ENCODE results near the gene GNAI1. TPM values are rescaled to one million over a fixed set of nuclear protein-coding genes. Genes with fewer than 3 reads are reported as not detected.

Gene GNAI1
- total RNA-seq, 1 experiment from 2014 or later = 8.8 TPM

GRCh38 chr7:80183900-80184685 lies 49.5 kb downstream of the GNAI1 start:
- Histone ChIP-seq H3K4me3 (no peak overlapping the region), H3K9me3 (no peaks in the 10 kb centered on the region), H3K27me3 (no peaks in the 10 kb centered on the region), H3K36me3 (no peaks in the 10 kb centered on the region)
- DNase-seq = no peak

- Histone ChIP-seq H3K36me3 (no peaks in the 10 kb centered on the region), H3K9me3 (no peaks in the 10 kb centered on the region), H3K4me3 (no peak overlapping the region), H3K27me3 (no peaks in the 10 kb centered on the region)
- DNase-seq = no peak
These were observed 50.1 kb downstream of the GNAI1 start for GRCh38 chr7:80184693-80185092.

- no peak for DNase-seq
- H3K27me3 ChIP-seq = no peaks in the 10 kb centered on the region
- no peaks in the 10 kb centered on the region for H3K9me3 ChIP-seq
- H3K36me3 ChIP-seq = no peaks in the 10 kb centered on the region
- H3K4me3 ChIP-seq = no peak overlapping the region
These were observed 50.9 kb downstream of the GNAI1 start for GRCh38 chr7:80185571-80185970.

- no peak for DNase-seq
- Histone ChIP-seq H3K36me3 (no peaks in the 10 kb centered on the region), H3K4me3 (no peak overlapping the region), H3K27me3 (no peaks in the 10 kb centered on the region), H3K9me3 (no peaks in the 10 kb centered on the region)
These were observed 52.1 kb downstream of the GNAI1 start for GRCh38 chr7:80186721-80187120.

GRCh38 chr7:80187279-80187678 lies 52.6 kb downstream of the GNAI1 start:
- H3K9me3 ChIP-seq = no peaks in the 10 kb centered on the region
- DNase-seq = no peak

GRCh38 chr7:80187727-80188126 lies 53.1 kb downstream of the GNAI1 start:
- no peaks in the 10 kb centered on the region for H3K27me3 ChIP-seq
- no peak for DNase-seq
- H3K9me3 ChIP-seq = no peaks in the 10 kb centered on the region
- no peaks in the 10 kb centered on the region for H3K36me3 ChIP-seq
- H3K4me3 ChIP-seq = no peak overlapping the region

More at GRCh38 chr7:80187279-80187678, 52.6 kb downstream of the GNAI1 start:
- H3K4me3 ChIP-seq = no peak overlapping the region
- no peaks in the 10 kb centered on the region for H3K27me3 ChIP-seq
- no peaks in the 10 kb centered on the region for H3K36me3 ChIP-seq

GRCh38 chr7:80189638-80190037 lies 55.0 kb downstream of the GNAI1 start:
- Histone ChIP-seq H3K4me3 (no peak overlapping the region), H3K36me3 (no peaks in the 10 kb centered on the region), H3K27me3 (no peaks in the 10 kb centered on the region), H3K9me3 (no peaks in the 10 kb centered on the region)
- DNase-seq = no peak

- no peaks in the 10 kb centered on the region for H3K36me3 ChIP-seq
- DNase-seq = no peak
- H3K9me3 ChIP-seq = no peaks in the 10 kb centered on the region
These were observed 63.0 kb downstream of the GNAI1 start for GRCh38 chr7:80197627-80198026.

GRCh38 chr7:80199051-80199450 lies 64.4 kb downstream of the GNAI1 start:
- no peak for DNase-seq
- Histone ChIP-seq H3K4me3 (no peak overlapping the region), H3K9me3 (no peaks in the 10 kb centered on the region), H3K36me3 (no peaks in the 10 kb centered on the region), H3K27me3 (no peaks in the 10 kb centered on the region)

More at GRCh38 chr7:80197627-80198026, 63.0 kb downstream of the GNAI1 start:
- Histone ChIP-seq H3K4me3 (no peak overlapping the region), H3K27me3 (no peaks in the 10 kb centered on the region)

- H3K27me3 ChIP-seq = no peaks in the 10 kb centered on the region
- H3K4me3 ChIP-seq = no peak overlapping the region
- DNase-seq = no peak
- no peaks in the 10 kb centered on the region for H3K36me3 ChIP-seq
- H3K9me3 ChIP-seq = no peaks in the 10 kb centered on the region
These were observed 69.8 kb downstream of the GNAI1 start for GRCh38 chr7:80204454-80204853.

- no peak overlapping the region for H3K4me3 ChIP-seq
- no peak for DNase-seq
- H3K36me3 ChIP-seq = no peaks in the 10 kb centered on the region
- H3K27me3 ChIP-seq = no peaks in the 10 kb centered on the region
- H3K9me3 ChIP-seq = no peaks in the 10 kb centered on the region
These were observed 70.3 kb downstream of the GNAI1 start for GRCh38 chr7:80204919-80205318.

- Histone ChIP-seq H3K9me3 (no peaks in the 10 kb centered on the region), H3K27me3 (no peaks in the 10 kb centered on the region), H3K36me3 (no peaks in the 10 kb centered on the region), H3K4me3 (no peak overlapping the region)
- no peak for DNase-seq
These were observed 72.1 kb downstream of the GNAI1 start for GRCh38 chr7:80206763-80207162.

GRCh38 chr7:80207501-80207900 lies 72.9 kb downstream of the GNAI1 start:
- no peak for DNase-seq
- no peaks in the 10 kb centered on the region for H3K9me3 ChIP-seq
- H3K4me3 ChIP-seq = no peak overlapping the region
- H3K27me3 ChIP-seq = no peaks in the 10 kb centered on the region
- H3K36me3 ChIP-seq = no peaks in the 10 kb centered on the region

- H3K27me3 ChIP-seq = no peaks in the 10 kb centered on the region
- H3K36me3 ChIP-seq = no peaks in the 10 kb centered on the region
- H3K9me3 ChIP-seq = no peaks in the 10 kb centered on the region
- no peak overlapping the region for H3K4me3 ChIP-seq
- DNase-seq = no peak
These were observed 74.1 kb downstream of the GNAI1 start for GRCh38 chr7:80208700-80209099.

- Histone ChIP-seq H3K4me3 (no peak overlapping the region), H3K9me3 (no peaks in the 10 kb centered on the region), H3K27me3 (no peaks in the 10 kb centered on the region), H3K36me3 (no peaks in the 10 kb centered on the region)
- no peak for DNase-seq
These were observed 75.8 kb downstream of the GNAI1 start for GRCh38 chr7:80210400-80210799.

- no peak overlapping the region for H3K4me3 ChIP-seq
- H3K36me3 ChIP-seq = no peaks in the 10 kb centered on the region
- no peak for DNase-seq
- H3K9me3 ChIP-seq = no peaks in the 10 kb centered on the region
- no peaks in the 10 kb centered on the region for H3K27me3 ChIP-seq
These were observed 79.2 kb downstream of the GNAI1 start for GRCh38 chr7:80213814-80214213.

GRCh38 chr7:80215734-80216133 lies 81.1 kb downstream of the GNAI1 start:
- Histone ChIP-seq H3K27me3 (no peaks in the 10 kb centered on the region), H3K9me3 (no peaks in the 10 kb centered on the region), H3K4me3 (no peak overlapping the region), H3K36me3 (no peaks in the 10 kb centered on the region)
- no peak for DNase-seq

Measured in MG63 (cell line).